Panc1 (cell line): ENCODE measurements around the gene SETD1B. TPM values are rescaled to one million over a fixed set of nuclear protein-coding genes. Genes with fewer than 3 reads are reported as not detected.

Source experiments
- ATAC-seq: fragments of 200-7000 bp; cut with Tn5 transposase; 2 replicates; pipeline ENCODE4 v1.9.1; 2020; ENCODE audit warnings: mild to moderate bottlenecking, moderate library complexity
- BruUV-seq: library from RNA; stranded (reverse); fragments of 400-500 nt; replicated peaks from 2 replicates; lab custom pipeline; 2021; lab: Mats Ljungman, UMichigan
- CTCF ChIA-PET: fragments of 300-600 bp; sonication (Branson Sonifier 250); formaldehyde crosslinking; loops from one replicate; lab custom pipeline; 2022; ENCODE audit warnings: antibody characterized with exemption; lab: Charles Lee
- POLR2A ChIA-PET: fragments of 300-600 bp; sonication (Branson Sonifier 250); formaldehyde crosslinking; loops from one replicate; lab custom pipeline; 2022; ENCODE audit warnings: antibody characterized with exemption; lab: Charles Lee
- DNase-seq: peaks from one replicate; pipeline ENCODE4 v3.0.0-alpha.2; 2010; ENCODE audit warnings: low read depth, low spot score
- H3K27ac ChIP-seq: 2 replicates; pipeline ENCODE4 v1.5.1; 2011; ENCODE audit warnings: mild to moderate bottlenecking, low read length, inconsistent platforms
- H3K27me3 ChIP-seq: fragments of 200-500 bp; sonication (Bioruptor generic); 2 replicates; pipeline ENCODE4 v1.6.0; 2014; ENCODE audit warnings: low read length, inconsistent platforms; ENCODE audit not compliant: control insufficient read depth, insufficient read depth
- H3K36me3 ChIP-seq: fragments of 200-500 bp; sonication (Bioruptor generic); 2 replicates; pipeline ENCODE4 v1.5.1; 2014; ENCODE audit warnings: inconsistent platforms, mild to moderate bottlenecking, low read length, moderate library complexity; ENCODE audit not compliant: control insufficient read depth, insufficient read depth
- H3K4me1 ChIP-seq: 2 replicates; pipeline ENCODE4 v1.5.1; 2011; ENCODE audit warnings: inconsistent platforms, mild to moderate bottlenecking, low read length, moderate library complexity; ENCODE audit not compliant: control insufficient read depth, insufficient read depth
- H3K4me3 ChIP-seq, 2 experiments: 2 replicates each; pipeline ENCODE4 v1.5.1; 2011 to 2012; ENCODE audit warnings: low read depth in 2 of 2, low read length in 2 of 2, mild to moderate bottlenecking in 2 of 2, inconsistent platforms in 1 of 2, moderate library complexity in 1 of 2
- H3K9me3 ChIP-seq: fragments of 200-500 bp; sonication (Bioruptor generic); 2 replicates; pipeline ENCODE4 v1.5.1; 2014; ENCODE audit warnings: low read depth, mild to moderate bottlenecking, inconsistent platforms, low read length, moderate library complexity; ENCODE audit not compliant: control insufficient read depth, insufficient read depth
- CTCF ChIP-seq: fragments of 450-650 bp; IDR thresholded peaks from 2 replicates; pipeline ENCODE4 v1.5.1; 2017; ENCODE audit warnings: mild to moderate bottlenecking
- POLR2AphosphoS5 ChIP-seq: IDR thresholded peaks from 2 replicates; pipeline ENCODE4 v1.6.1; 2012; ENCODE audit warnings: mild to moderate bottlenecking, low read depth, low read length, moderate library complexity
- REST ChIP-seq, 2 experiments: IDR thresholded peaks; 2 replicates each; pipeline ENCODE4 v1.6.1; 2011 to 2012; ENCODE audit warnings: low read depth in 2 of 2, control low read depth in 1 of 2, low read length in 1 of 2, mild to moderate bottlenecking in 1 of 2, moderate library complexity in 1 of 2; ENCODE audit not compliant: insufficient read depth in 1 of 2
- SIN3A ChIP-seq: IDR thresholded peaks from 2 replicates; pipeline ENCODE4 v1.6.1; 2012; ENCODE audit warnings: low read depth, mild to moderate bottlenecking, low read length, moderate library complexity, borderline replicate concordance; ENCODE audit not compliant: insufficient read depth
- TCF7L2 ChIP-seq: IDR thresholded peaks from 2 replicates; pipeline ENCODE4 v1.6.1; 2011; ENCODE audit warnings: mild to moderate bottlenecking, low read depth, low read length, inconsistent platforms
- in situ Hi-C: cut with HindIII; loops from 2 replicates; pipeline ENCODE4 v1.10.0; 2016; ENCODE audit warnings: low sequenced_read_pairs, low pct_unique_long_range_greater_than_20kb
- intact Hi-C: fragments of 100-400 bp; cut with micrococcal nuclease; formaldehyde crosslinking; loops from one replicate; pipeline ENCODE4 v1.10.0; 2022; ENCODE audit not compliant: unreplicated experiment
- total RNA-seq: library from RNA; stranded (reverse); gene quantifications from one replicate; pipeline ENCODE4 v1.2.1, GENCODE V29; 2021; ENCODE audit not compliant: unreplicated experiment

SETD1B gene
- total RNA-seq, 1 experiment from 2014 or later = 31.2 TPM

GRCh38 chr12:121822393-121823100, 18.7 kb downstream of the SETD1B start:
- TF ChIP-seq SIN3A = no peak
- no peak for TF ChIP-seq TCF7L2
- TF ChIP-seq POLR2AphosphoS5 = no peak
- TF ChIP-seq REST (IDR thresholded peaks at IDR 0.05; ENCODE audit: insufficient read depth in 1 of 2, low read depth in 2 of 2, low read length in 1 of 2) = no peak
- TF ChIP-seq CTCF = no peak
- POLR2A ChIA-PET = no interaction called here

GRCh38 chr12:121823101-121823726, 19.4 kb downstream of the SETD1B start:
- ATAC-seq (no peak), DNase-seq (no peak)
- no peak; the same call in 1 of the 2 replicates for TF ChIP-seq CTCF
- TF ChIP-seq TCF7L2 = no peak
- no peak for TF ChIP-seq POLR2AphosphoS5
- no peak for TF ChIP-seq SIN3A
- H3K36me3 ChIP-seq = peaks cover 2% of the 10 kb centered on the region
- no peaks in the 10 kb centered on the region for H3K4me1 ChIP-seq
- no peak overlapping the region for H3K4me3 ChIP-seq
- CTCF ChIA-PET = no interaction called here
- H3K27ac ChIP-seq = no peak overlapping the region
- POLR2A ChIA-PET = interaction anchor here (0.5 kb wide), 1 partner anchor 28 kb away, joined by 4 read pairs; no protein-coding TSS in a partner anchor
- intact Hi-C loops (no loop called here), in situ Hi-C loops (no loop called here)
- BruUV-seq = no TSS peak
- H3K27me3 ChIP-seq = no peaks in the 10 kb centered on the region
- H3K9me3 ChIP-seq = no peaks in the 10 kb centered on the region

More at GRCh38 chr12:121822393-121823100, 18.7 kb downstream of the SETD1B start:
- intact Hi-C loops = no loop called here
- Histone ChIP-seq H3K36me3 (peaks cover 6% of the 10 kb centered on the region), H3K4me3 (no peak overlapping the region), H3K27me3 (no peaks in the 10 kb centered on the region), H3K27ac (no peak overlapping the region), H3K4me1 (no peaks in the 10 kb centered on the region), H3K9me3 (no peaks in the 10 kb centered on the region)
- DNase-seq (no peak), ATAC-seq (no peak)
- CTCF ChIA-PET = no interaction called here
- in situ Hi-C loops = no loop called here
- BruUV-seq = no TSS peak
